ENCODE data around the gene IL17C. TPM values are rescaled to one million over a fixed set of nuclear protein-coding genes. Genes with fewer than 3 reads are reported as not detected.

IL17C gene
- total RNA-seq, 6 donors from 2014 or later: 0.40 to 0.76 TPM; not detected in 4

DNA sequence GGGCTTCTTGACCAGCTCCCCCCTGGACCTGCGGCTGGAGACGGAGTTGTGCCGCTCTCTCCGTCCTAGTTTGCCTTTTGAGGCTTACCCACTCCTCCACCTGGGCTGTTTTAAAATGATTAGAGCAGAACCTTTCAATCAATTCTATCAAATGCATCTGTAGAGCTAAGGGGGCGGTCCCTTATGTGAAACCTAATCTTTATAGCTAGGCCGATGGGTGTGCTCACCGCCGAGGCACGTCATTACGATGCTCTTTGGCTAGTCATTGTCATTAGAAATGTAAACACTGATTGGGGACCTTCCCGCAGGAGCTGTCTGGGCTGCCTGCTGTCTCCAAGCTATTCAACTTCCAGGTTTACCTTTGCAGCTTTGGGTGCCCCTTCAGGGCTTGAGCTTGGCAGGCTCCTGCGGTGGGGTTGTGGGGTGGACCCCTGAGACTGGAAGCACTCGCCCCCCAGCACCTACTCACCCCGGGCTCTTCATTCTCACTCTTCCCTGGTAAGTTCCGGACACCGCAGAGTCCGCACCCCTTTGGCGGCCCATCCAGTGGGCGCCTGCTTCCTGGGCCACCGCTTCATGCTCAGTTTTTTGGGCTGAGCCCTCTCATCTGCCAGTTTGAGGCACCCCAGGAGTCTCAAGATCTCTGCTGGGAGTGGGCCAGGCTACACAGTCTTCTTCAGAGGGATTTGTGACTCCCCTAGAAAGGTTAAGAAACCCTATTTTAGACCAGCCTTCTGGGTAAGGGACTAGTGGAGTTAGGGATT is 20.9 kb upstream of the IL17C start:
- peak overlapping the region in 1 of 4 donors; percentile 61 for H3K27ac ChIP-seq
- H3K9me3 ChIP-seq: no peaks in the 10 kb centered on the region
- peaks cover 0 to 21% (median 6%) of the 10 kb centered on the region in 4 donors for H3K4me1 ChIP-seq
- no peak for ATAC-seq (ENCODE audit: low FRiP score in 2 of 2)
- no peaks in the 10 kb centered on the region for H3K27me3 ChIP-seq
- WGBS, 2 donors: 91 to 94% methylated on average over 20 of the region's 20 CpGs
- no peak overlapping the region for H3K4me3 ChIP-seq
- DNase-seq: peak in 1 of 2 donors; percentile 51
- H3K36me3 ChIP-seq: peaks cover 3 to 54% (median 23%) of the 10 kb centered on the region in 4 donors
- TF ChIP-seq, protein P1, sequence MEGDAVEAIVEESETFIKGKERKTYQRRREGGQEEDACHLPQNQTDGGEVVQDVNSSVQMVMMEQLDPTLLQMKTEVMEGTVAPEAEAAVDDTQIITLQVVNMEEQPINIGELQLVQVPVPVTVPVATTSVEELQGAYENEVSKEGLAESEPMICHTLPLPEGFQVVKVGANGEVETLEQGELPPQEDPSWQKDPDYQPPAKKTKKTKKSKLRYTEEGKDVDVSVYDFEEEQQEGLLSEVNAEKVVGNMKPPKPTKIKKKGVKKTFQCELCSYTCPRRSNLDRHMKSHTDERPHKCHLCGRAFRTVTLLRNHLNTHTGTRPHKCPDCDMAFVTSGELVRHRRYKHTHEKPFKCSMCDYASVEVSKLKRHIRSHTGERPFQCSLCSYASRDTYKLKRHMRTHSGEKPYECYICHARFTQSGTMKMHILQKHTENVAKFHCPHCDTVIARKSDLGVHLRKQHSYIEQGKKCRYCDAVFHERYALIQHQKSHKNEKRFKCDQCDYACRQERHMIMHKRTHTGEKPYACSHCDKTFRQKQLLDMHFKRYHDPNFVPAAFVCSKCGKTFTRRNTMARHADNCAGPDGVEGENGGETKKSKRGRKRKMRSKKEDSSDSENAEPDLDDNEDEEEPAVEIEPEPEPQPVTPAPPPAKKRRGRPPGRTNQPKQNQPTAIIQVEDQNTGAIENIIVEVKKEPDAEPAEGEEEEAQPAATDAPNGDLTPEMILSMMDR (IDR thresholded peaks at IDR 0.05): no peak
- TF ChIP-seq POLR2A (IDR thresholded peaks at IDR 0.05) (no peak), POLR2AphosphoS5 (IDR thresholded peaks at IDR 0.05) (no peak), EP300 (IDR thresholded peaks at IDR 0.05) (no peak)

DNA sequence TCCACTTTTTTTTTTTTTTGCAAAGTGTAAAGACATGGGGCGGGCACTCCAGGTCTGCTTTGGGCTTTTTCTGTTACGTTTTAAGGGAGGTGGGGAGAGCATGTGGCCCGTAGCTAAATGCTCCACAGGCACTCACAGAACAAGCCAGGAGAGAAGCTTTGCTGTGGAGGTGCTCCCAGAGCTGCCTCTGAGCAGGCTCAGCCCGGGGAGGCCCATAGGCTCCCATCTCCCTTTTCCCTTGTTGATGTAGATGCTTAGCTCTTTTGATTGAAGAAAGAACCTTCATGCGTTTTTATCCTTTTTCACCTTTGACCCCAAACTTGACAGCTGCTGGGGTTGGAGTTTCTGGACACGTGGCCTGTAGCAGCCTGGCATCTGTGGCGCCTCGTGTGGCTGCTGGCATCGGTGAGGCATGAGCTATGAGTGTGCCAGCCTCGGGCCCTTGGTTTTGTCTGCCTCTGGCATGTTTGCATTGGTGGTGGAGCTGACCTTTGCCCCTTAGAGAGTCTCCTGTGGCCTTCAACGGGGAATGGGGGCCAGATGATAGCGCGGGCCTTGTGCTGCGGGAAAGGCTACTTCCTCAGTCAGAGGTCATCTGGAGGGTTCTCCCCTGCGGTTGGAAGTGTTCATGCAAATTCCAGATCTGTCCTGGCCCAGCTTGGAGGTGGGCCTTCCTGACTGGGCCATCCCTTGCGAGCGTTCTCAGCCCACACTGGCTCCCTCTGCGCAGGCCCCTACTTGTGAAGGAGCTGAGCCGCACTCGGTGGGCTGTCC is 20.0 kb upstream of the IL17C start:
- Histone ChIP-seq H3K4me3 (no peak overlapping the region), H3K4me1 (peaks cover 0 to 21% (median 6%) of the 10 kb centered on the region in 4 donors), H3K27ac (peak overlapping the region in 2 of 4 donors; percentile 25 to 30), H3K36me3 (peaks cover 6 to 57% (median 28%) of the 10 kb centered on the region in 4 donors), H3K9me3 (no peaks in the 10 kb centered on the region), H3K27me3 (no peaks in the 10 kb centered on the region)
- no peak for TF ChIP-seq POLR2A (IDR thresholded peaks at IDR 0.05)
- TF ChIP-seq, protein P1 (IDR thresholded peaks at IDR 0.05): no peak
- WGBS, 2 donors: 85 to 86% methylated on average over 16 to 19 of the region's 20 CpGs
- ATAC-seq (ENCODE audit: low FRiP score in 2 of 2) (no peak), DNase-seq (peak in 1 of 2 donors; percentile 40)

DNA sequence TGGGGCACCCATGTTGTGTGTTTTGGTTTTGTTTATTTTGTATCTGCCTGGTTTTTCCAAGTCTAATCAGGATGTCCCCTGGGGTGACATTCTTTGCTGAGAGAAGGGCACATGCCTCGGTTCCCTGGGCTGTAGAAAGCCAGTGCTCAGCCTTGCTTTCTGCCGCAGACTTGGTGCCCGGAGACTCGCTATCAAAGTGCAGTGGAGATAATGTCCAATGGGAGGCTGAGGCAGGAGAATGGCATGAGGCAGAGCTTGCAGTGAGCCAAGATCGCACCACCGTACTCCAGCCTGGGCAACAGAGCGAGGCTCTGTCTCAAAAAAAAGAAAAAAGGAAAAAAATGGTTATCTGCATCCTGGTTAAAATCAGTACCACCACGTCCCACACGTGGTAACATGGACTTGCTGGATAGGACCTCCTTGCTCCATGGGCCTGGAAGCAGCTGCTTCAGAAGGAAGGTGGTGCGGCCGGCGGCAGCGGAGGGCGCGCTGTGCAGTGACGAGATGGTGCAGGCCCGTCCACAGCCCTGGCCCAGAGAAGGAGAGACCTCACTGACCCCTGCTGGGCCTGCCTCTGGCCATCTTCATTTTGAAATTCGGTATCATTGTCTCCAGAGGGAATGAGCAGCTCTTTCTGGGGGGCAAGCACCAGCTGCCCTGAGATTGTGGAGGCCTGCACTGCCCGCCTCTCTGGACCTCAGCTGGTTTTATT is 19.3 kb upstream of the IL17C start:
- Histone ChIP-seq H3K9me3 (no peaks in the 10 kb centered on the region), H3K27me3 (no peaks in the 10 kb centered on the region), H3K27ac (peak overlapping the region in 2 of 4 donors; percentile 25 to 62), H3K4me3 (no peak overlapping the region), H3K36me3 (peaks cover 10 to 57% (median 33%) of the 10 kb centered on the region in 4 donors), H3K4me1 (peaks cover 0 to 21% (median 6%) of the 10 kb centered on the region in 4 donors)
- DNase-seq (no peak), ATAC-seq (ENCODE audit: low FRiP score in 2 of 2) (no peak)
- WGBS, 2 donors: 93 to 96% methylated on average over 19 of the region's 19 CpGs
- TF ChIP-seq POLR2AphosphoS5 (IDR thresholded peaks at IDR 0.05): no peak
- TF ChIP-seq POLR2A (IDR thresholded peaks at IDR 0.05): no peak
- TF ChIP-seq, protein P1 (IDR thresholded peaks at IDR 0.05): no peak
- TF ChIP-seq EP300 (IDR thresholded peaks at IDR 0.05): no peak

DNA sequence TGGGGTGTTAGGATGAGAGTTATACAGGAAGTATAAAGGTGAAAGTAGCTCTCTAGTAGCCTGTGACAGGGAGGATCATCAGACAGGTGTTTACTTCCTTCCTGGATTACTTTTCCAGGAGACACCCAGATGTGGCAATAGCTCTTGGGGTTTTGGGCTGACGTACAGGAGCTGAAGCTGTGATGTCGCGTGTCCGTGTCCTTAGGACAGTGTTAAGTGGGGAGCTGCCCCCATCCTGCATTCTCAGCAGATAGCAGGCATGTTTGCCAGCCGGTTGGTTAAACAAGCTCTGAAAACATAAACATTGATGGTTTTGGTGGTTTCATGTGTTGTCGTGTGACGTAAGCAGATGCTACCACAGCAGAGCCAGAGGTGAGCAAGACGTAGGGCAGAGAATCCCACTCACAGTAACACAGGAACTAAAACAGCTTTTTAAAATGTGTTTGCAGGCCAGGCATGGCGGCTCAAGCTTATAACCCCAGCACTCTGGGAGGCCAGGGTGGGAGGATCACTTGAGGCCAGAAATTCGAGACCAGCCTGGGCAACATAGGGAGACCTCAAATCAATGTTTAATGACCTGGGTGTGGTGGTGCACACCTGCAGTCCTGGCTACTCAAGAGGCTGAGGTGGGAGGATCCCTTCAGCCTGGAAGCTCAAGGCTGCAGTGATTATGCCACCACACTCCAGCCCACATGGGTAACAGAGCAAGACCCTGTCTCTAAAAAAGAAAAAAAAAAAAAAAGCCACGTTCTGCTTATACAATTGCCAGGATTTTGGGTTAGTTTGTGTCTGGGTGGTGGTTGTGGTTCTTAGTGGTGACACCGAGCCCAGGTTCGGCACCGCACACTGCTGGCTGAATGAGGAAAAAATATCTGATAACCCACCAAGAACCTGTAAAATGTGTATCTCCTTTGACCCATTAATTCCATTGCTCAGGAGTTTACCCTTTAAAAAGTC is 18.2 kb upstream of the IL17C start:
- H3K27ac ChIP-seq: peak overlapping the region in 3 of 4 donors; percentile 25 to 62 (median 27)
- H3K4me1 ChIP-seq: peaks cover 0 to 21% (median 6%) of the 10 kb centered on the region in 4 donors
- H3K4me3 ChIP-seq: no peak overlapping the region
- 83 to 90% methylated on average over 10 to 14 of the region's 14 CpGs for WGBS, 2 donors
- peak in 1 of 2 donors; percentile 33 for TF ChIP-seq POLR2AphosphoS5 (IDR thresholded peaks at IDR 0.05)
- TF ChIP-seq EP300 (IDR thresholded peaks at IDR 0.05): peak in 3 of 4 donors; percentile 45 to 64 (median 56)
- no peak for TF ChIP-seq POLR2A (IDR thresholded peaks at IDR 0.05)
- TF ChIP-seq, protein P1 (IDR thresholded peaks at IDR 0.05): no peak
- ATAC-seq (ENCODE audit: low FRiP score in 2 of 2) (no peak), DNase-seq (peak in 1 of 2 donors; percentile 55)
- H3K9me3 ChIP-seq: no peaks in the 10 kb centered on the region
- H3K27me3 ChIP-seq: no peaks in the 10 kb centered on the region
- H3K36me3 ChIP-seq: peaks cover 17 to 61% (median 41%) of the 10 kb centered on the region in 4 donors

Measured in upper lobe of left lung (tissue), 6 donors.